ENCODE results near the gene PRKCE. TPM values are rescaled to one million over a fixed set of nuclear protein-coding genes. Genes with fewer than 3 reads are reported as not detected.

PRKCE gene
- total RNA-seq, 1 experiment from 2014 or later, result 2.4 TPM

DNA sequence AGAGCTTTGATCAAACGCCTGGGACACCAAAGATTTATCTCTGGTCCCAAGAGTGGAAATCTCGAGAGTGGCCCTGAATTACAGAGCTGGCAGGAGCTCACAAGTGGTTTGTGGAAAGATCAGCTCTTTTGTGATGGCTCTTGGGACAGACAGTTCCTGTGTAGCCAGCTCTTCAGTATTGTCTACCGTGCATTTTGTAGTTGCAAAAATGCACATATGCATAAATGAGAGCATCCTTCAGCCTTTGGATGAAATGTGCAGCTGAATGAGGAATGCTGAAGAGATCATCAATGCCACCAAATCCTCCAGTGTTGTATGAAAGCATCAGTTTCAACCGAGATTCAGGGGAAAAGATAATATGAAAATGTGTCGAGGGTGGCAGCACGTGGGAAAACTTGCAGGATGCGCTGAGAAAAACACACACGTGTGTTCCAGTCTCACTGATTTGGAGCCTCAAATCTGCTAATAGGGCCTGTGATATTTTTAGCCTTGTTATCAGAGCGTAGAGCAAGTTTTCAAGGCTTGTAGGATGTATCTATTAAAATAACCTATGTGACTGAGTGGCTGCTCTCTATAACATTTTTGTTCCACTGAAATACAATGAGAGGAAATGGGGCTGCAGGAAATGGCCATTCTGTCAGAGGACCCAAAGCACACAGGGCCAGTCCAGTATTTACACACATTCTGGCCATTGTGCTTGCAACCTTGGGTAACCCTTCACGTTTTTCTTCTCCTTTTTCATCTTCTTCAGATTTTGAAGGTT is 138.7 kb downstream of the PRKCE start:
- no peak overlapping the region for H3K27ac ChIP-seq (ENCODE audit: low read depth, low read length, poor library complexity, severe bottlenecking)
- H3K27me3 ChIP-seq (replicated peaks; ENCODE audit: insufficient read depth, low read depth, low read length, poor library complexity), result peaks cover 9% of the 10 kb centered on the region
- no peak for DNase-seq (ENCODE audit: low spot score)
- BruUV-seq (replicated peaks), result no TSS peak
- no peaks in the 10 kb centered on the region for H3K9me3 ChIP-seq (ENCODE audit: low read depth, low read length, poor library complexity, severe bottlenecking)
- TF ChIP-seq EZH2 (IDR thresholded peaks at IDR 0.05; ENCODE audit: borderline replicate concordance, low read depth, low read length, poor library complexity, severe bottlenecking), result no peak
- no peak for TF ChIP-seq CTCF (conservative IDR thresholded peaks at IDR 0.05; ENCODE audit: low read depth, low read length)
- H3K4me3 ChIP-seq (ENCODE audit: low read depth, low read length, poor library complexity, severe bottlenecking), result no peak overlapping the region
- peaks cover 5% of the 10 kb centered on the region for H3K4me1 ChIP-seq (ENCODE audit: insufficient read depth, low read length, poor library complexity, severe bottlenecking)
- POLR2A ChIA-PET (ENCODE audit: low non-redundant PET), result no interaction called here
- intact Hi-C loops (cut with micrococcal nuclease; ENCODE audit: unreplicated experiment), result no loop called here
- H3K36me3 ChIP-seq (ENCODE audit: insufficient read depth, low read length, poor library complexity, severe bottlenecking), result no peaks in the 10 kb centered on the region
- CTCF ChIA-PET, result no interaction called here

DNA sequence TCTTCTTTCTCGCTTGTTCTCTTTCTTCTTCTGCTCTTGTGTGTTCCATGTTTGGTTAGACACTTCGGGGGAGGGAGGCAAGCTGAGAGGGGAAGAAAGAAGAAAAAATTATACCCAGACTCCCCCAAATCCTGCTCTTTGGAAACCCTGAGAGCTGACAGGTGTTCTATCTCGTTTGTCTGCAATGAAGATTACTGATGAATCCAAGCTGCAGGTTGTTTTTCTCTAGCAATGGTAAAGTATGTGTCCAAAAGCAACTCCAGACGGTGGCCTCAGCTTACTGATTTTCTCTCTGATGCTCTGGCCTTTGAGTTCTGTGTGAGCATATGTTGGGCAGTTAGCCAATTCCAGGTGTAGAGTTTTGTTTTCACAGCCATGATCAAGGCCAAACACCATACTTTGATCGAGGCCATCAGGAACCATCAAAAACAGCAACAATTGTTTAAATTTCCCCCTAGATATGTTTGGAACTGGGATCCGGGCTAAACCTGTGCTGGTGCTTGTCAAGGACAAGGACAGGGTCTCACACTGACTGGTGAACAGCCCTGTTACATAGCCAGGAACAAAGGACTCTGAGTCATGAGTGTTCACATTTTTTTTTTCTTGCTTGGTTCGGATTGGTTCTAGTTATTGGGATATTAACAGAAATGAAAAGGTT is 142.0 kb downstream of the PRKCE start:
- H3K9me3 ChIP-seq (ENCODE audit: low read depth, low read length, poor library complexity, severe bottlenecking), result no peaks in the 10 kb centered on the region
- H3K4me3 ChIP-seq (ENCODE audit: low read depth, low read length, poor library complexity, severe bottlenecking), result no peak overlapping the region
- TF ChIP-seq EZH2 (IDR thresholded peaks at IDR 0.05; ENCODE audit: borderline replicate concordance, low read depth, low read length, poor library complexity, severe bottlenecking) (no peak), CTCF (conservative IDR thresholded peaks at IDR 0.05; ENCODE audit: low read depth, low read length) (no peak)
- peaks cover 5% of the 10 kb centered on the region for H3K4me1 ChIP-seq (ENCODE audit: insufficient read depth, low read length, poor library complexity, severe bottlenecking)
- H3K27me3 ChIP-seq (replicated peaks; ENCODE audit: insufficient read depth, low read depth, low read length, poor library complexity), result peaks cover 9% of the 10 kb centered on the region
- intact Hi-C loops (cut with micrococcal nuclease; ENCODE audit: unreplicated experiment), result no loop called here
- CTCF ChIA-PET, result interaction anchor here (0.5 kb wide), 1 partner anchor 1561 kb away, joined by 6 read pairs; no protein-coding TSS in a partner anchor
- H3K36me3 ChIP-seq (ENCODE audit: insufficient read depth, low read length, poor library complexity, severe bottlenecking), result no peaks in the 10 kb centered on the region
- DNase-seq (ENCODE audit: low spot score), result no peak
- POLR2A ChIA-PET (ENCODE audit: low non-redundant PET), result no interaction called here
- BruUV-seq (replicated peaks), result no TSS peak
- H3K27ac ChIP-seq (ENCODE audit: low read depth, low read length, poor library complexity, severe bottlenecking), result no peak overlapping the region

GRCh38 chr2:45794134-45794617 is 142.7 kb downstream of the PRKCE start:
- BruUV-seq (replicated peaks), result no TSS peak
- Histone ChIP-seq H3K36me3 (ENCODE audit: insufficient read depth, low read length, poor library complexity, severe bottlenecking) (no peaks in the 10 kb centered on the region), H3K4me3 (ENCODE audit: low read depth, low read length, poor library complexity, severe bottlenecking) (no peak overlapping the region), H3K4me1 (ENCODE audit: insufficient read depth, low read length, poor library complexity, severe bottlenecking) (peaks cover 5% of the 10 kb centered on the region), H3K27ac (ENCODE audit: low read depth, low read length, poor library complexity, severe bottlenecking) (no peak overlapping the region), H3K27me3 (replicated peaks; ENCODE audit: insufficient read depth, low read depth, low read length, poor library complexity) (peaks cover 9% of the 10 kb centered on the region), H3K9me3 (ENCODE audit: low read depth, low read length, poor library complexity, severe bottlenecking) (no peaks in the 10 kb centered on the region)
- TF ChIP-seq CTCF (conservative IDR thresholded peaks at IDR 0.05; ENCODE audit: low read depth, low read length) (no peak), EZH2 (IDR thresholded peaks at IDR 0.05; ENCODE audit: borderline replicate concordance, low read depth, low read length, poor library complexity, severe bottlenecking) (no peak)
- peak; percentile 49 for DNase-seq (ENCODE audit: low spot score)
- intact Hi-C loops (cut with micrococcal nuclease; ENCODE audit: unreplicated experiment), result no loop called here
- ChIA-PET POLR2A (ENCODE audit: low non-redundant PET) (no interaction called here), CTCF (interaction anchor here (0.5 kb wide), 1 partner anchor 1561 kb away, joined by 6 read pairs; no protein-coding TSS in a partner anchor)
